Measurements from ENCODE around the gene GOLGA8T.
"Not testable (repeated sequence)": the region's sequence is repeated elsewhere in the genome, so short reads cannot be mapped to it uniquely, and the experiment has no call there.

GRCh38 chr15:30192119-30192745, 57.4 kb downstream of the GOLGA8T start:
- not testable (repeated sequence) for TF ChIP-seq CTCF, POLR2A (IDR thresholded peaks at IDR 0.05)
